ENCODE results near the gene MUC4. TPM values are rescaled to one million over a fixed set of nuclear protein-coding genes. Genes with fewer than 3 reads are reported as not detected.

MUC4 gene
- total RNA-seq, 1 experiment from 2014 or later, result not detected

DNA sequence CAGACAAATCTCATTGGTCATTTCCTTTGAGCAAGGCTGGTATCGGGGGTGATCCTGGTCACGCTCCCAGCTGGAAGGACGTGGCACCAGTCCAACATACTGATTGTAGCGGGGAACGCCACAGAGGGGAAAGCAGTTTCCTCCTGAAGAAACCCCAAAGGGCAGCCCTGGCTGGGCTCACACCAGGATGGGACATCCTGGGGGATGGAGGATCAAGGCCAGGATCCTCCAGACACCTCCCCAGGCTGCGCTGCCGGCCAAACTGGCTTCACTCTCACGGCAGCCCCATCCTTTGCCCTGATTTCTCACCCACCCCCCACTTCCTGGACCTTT, 54.3 kb downstream of the MUC4 start:
- Histone ChIP-seq H3K36me3 (ENCODE audit: insufficient read depth, low read length, poor library complexity, severe bottlenecking) (no peaks in the 10 kb centered on the region), H3K27me3 (replicated peaks; ENCODE audit: insufficient read depth, low read depth, low read length, poor library complexity) (peaks cover 50% of the 10 kb centered on the region), H3K27ac (ENCODE audit: low read depth, low read length, poor library complexity, severe bottlenecking) (no peak overlapping the region), H3K4me3 (ENCODE audit: low read depth, low read length, poor library complexity, severe bottlenecking) (no peak overlapping the region), H3K4me1 (ENCODE audit: insufficient read depth, low read length, poor library complexity, severe bottlenecking) (no peaks in the 10 kb centered on the region), H3K9me3 (ENCODE audit: low read depth, low read length, poor library complexity, severe bottlenecking) (no peaks in the 10 kb centered on the region)
- ChIA-PET CTCF (no interaction called here), POLR2A (ENCODE audit: low non-redundant PET) (no interaction called here)
- intact Hi-C loops (cut with micrococcal nuclease; ENCODE audit: unreplicated experiment), result no loop called here
- DNase-seq (ENCODE audit: low spot score), result no peak
- TF ChIP-seq, protein P1, sequence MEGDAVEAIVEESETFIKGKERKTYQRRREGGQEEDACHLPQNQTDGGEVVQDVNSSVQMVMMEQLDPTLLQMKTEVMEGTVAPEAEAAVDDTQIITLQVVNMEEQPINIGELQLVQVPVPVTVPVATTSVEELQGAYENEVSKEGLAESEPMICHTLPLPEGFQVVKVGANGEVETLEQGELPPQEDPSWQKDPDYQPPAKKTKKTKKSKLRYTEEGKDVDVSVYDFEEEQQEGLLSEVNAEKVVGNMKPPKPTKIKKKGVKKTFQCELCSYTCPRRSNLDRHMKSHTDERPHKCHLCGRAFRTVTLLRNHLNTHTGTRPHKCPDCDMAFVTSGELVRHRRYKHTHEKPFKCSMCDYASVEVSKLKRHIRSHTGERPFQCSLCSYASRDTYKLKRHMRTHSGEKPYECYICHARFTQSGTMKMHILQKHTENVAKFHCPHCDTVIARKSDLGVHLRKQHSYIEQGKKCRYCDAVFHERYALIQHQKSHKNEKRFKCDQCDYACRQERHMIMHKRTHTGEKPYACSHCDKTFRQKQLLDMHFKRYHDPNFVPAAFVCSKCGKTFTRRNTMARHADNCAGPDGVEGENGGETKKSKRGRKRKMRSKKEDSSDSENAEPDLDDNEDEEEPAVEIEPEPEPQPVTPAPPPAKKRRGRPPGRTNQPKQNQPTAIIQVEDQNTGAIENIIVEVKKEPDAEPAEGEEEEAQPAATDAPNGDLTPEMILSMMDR (conservative IDR thresholded peaks at IDR 0.05; ENCODE audit: low read depth, low read length), result no peak
- TF ChIP-seq EZH2 (IDR thresholded peaks at IDR 0.05; ENCODE audit: borderline replicate concordance, low read depth, low read length, poor library complexity, severe bottlenecking), result no peak
- no TSS peak for BruUV-seq (replicated peaks)

DNA sequence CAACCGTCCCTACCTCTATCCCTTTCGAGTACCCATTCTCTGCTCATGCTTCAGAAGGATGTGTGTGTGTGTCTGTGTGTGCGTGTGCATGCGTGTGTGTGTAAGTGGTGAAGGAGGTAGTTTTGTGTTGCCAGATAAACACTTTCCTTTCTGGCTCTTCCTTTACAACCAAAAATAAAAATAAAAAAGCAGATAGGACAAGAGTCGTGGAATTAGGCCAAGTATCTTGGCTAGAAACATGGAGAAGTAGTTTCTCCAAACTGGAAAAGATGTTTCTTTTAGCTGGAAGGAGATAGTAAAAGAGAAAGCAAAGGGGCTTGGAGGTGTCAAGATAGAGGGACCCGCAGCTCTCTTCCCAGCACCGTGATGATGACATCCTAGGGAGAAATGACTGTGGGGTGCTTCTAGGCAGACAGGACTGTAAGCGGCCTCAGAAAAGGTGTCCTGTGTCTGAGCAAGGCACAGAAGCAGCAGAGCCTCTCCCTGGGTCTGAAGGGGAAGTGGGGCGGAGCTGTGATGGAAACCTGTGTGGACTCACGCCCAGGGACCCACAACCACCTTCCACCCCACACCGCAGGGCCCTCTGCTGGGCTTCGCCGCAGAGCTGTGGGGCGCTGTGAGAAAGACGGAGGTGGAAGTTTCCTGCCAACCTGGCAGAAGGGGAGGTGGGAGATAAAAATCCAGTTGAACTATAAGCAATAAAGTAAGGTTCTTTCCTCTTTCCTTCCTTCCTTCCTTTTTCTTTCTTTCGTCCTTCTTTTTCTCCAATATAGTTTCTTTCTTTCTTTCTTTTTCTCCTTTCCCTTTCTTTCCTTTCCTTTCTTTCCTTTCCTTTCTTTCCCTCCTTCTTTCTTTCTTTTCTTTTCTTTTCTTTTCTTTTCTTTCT, 55.7 kb downstream of the MUC4 start:
- CTCF ChIA-PET, result no interaction called here
- H3K9me3 ChIP-seq (ENCODE audit: low read depth, low read length, poor library complexity, severe bottlenecking), result no peaks in the 10 kb centered on the region
- peaks cover 36% of the 10 kb centered on the region for H3K27me3 ChIP-seq (replicated peaks; ENCODE audit: insufficient read depth, low read depth, low read length, poor library complexity)
- no peak overlapping the region for H3K4me3 ChIP-seq (ENCODE audit: low read depth, low read length, poor library complexity, severe bottlenecking)
- no peaks in the 10 kb centered on the region for H3K4me1 ChIP-seq (ENCODE audit: insufficient read depth, low read length, poor library complexity, severe bottlenecking)
- no peak for DNase-seq (ENCODE audit: low spot score)
- POLR2A ChIA-PET (ENCODE audit: low non-redundant PET), result no interaction called here
- TF ChIP-seq, protein P1 (conservative IDR thresholded peaks at IDR 0.05; ENCODE audit: low read depth, low read length), result no peak
- TF ChIP-seq EZH2 (IDR thresholded peaks at IDR 0.05; ENCODE audit: borderline replicate concordance, low read depth, low read length, poor library complexity, severe bottlenecking), result no peak
- H3K27ac ChIP-seq (ENCODE audit: low read depth, low read length, poor library complexity, severe bottlenecking), result no peak overlapping the region
- no TSS peak for BruUV-seq (replicated peaks)
- intact Hi-C loops (cut with micrococcal nuclease; ENCODE audit: unreplicated experiment), result no loop called here
- no peaks in the 10 kb centered on the region for H3K36me3 ChIP-seq (ENCODE audit: insufficient read depth, low read length, poor library complexity, severe bottlenecking)

DNA sequence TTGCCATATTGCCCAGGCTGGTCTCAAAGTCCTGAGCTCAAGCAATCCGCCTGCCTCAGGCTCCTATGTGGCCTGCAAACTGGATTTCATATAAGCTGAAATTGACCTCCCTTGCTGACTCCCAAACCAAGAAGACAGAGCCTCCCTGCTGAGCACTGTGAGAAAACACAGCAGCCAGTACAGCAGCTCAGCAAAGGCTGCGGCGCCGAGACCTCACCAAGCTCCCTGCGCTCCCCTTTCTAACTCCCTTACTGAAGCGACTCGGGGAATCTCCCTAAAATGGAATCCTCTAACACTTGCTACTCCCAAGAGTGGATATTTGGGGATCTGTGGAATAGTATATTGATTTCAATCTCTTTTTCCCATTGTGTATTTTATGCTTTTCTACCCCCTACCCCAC, 56.3 kb downstream of the MUC4 start:
- no peaks in the 10 kb centered on the region for H3K4me1 ChIP-seq (ENCODE audit: insufficient read depth, low read length, poor library complexity, severe bottlenecking)
- H3K4me3 ChIP-seq (ENCODE audit: low read depth, low read length, poor library complexity, severe bottlenecking), result no peak overlapping the region
- TF ChIP-seq EZH2 (IDR thresholded peaks at IDR 0.05; ENCODE audit: borderline replicate concordance, low read depth, low read length, poor library complexity, severe bottlenecking), result no peak
- TF ChIP-seq, protein P1 (conservative IDR thresholded peaks at IDR 0.05; ENCODE audit: low read depth, low read length), result no peak
- ChIA-PET POLR2A (ENCODE audit: low non-redundant PET) (no interaction called here), CTCF (no interaction called here)
- peaks cover 30% of the 10 kb centered on the region for H3K27me3 ChIP-seq (replicated peaks; ENCODE audit: insufficient read depth, low read depth, low read length, poor library complexity)
- no peaks in the 10 kb centered on the region for H3K9me3 ChIP-seq (ENCODE audit: low read depth, low read length, poor library complexity, severe bottlenecking)
- H3K27ac ChIP-seq (ENCODE audit: low read depth, low read length, poor library complexity, severe bottlenecking), result no peak overlapping the region
- intact Hi-C loops (cut with micrococcal nuclease; ENCODE audit: unreplicated experiment), result no loop called here
- no peaks in the 10 kb centered on the region for H3K36me3 ChIP-seq (ENCODE audit: insufficient read depth, low read length, poor library complexity, severe bottlenecking)
- no peak for DNase-seq (ENCODE audit: low spot score)
- BruUV-seq (replicated peaks), result no TSS peak

Measured in A673 (cell line).